Neuronal stem cell (in vitro differentiated cells): Measurements from ENCODE around the gene ZNF362. TPM values are rescaled to one million over a fixed set of nuclear protein-coding genes. Genes with fewer than 3 reads are reported as not detected.

Source experiments
- DNase-seq: peaks from one replicate; pipeline ENCODE4 v3.0.0-alpha.2; 2013; ENCODE audit warnings: low spot score
- H2AFZ ChIP-seq: one replicate; pipeline ENCODE4 v1.6.1; 2013; ENCODE audit warnings: mild to moderate bottlenecking, low read length, inconsistent platforms
- H2AK5ac ChIP-seq: 2 replicates; pipeline ENCODE4 v1.6.1; 2013; ENCODE audit warnings: low read depth, mild to moderate bottlenecking, inconsistent platforms, low read length, moderate library complexity, mixed read lengths
- H2BK120ac ChIP-seq: 2 replicates; pipeline ENCODE4 v1.6.1; 2013; ENCODE audit warnings: low read depth, mild to moderate bottlenecking, inconsistent platforms, low read length, moderate library complexity, mixed read lengths
- H2BK12ac ChIP-seq: one replicate; pipeline ENCODE4 v1.6.1; 2013; ENCODE audit warnings: low read length, inconsistent platforms
- H2BK15ac ChIP-seq: 2 replicates; pipeline ENCODE4 v1.6.1; 2013; ENCODE audit warnings: mild to moderate bottlenecking, low read length, inconsistent platforms, mixed read lengths
- H2BK5ac ChIP-seq: one replicate; pipeline ENCODE4 v1.6.1; 2013; ENCODE audit warnings: inconsistent platforms, mild to moderate bottlenecking, low read length, moderate library complexity
- H3K14ac ChIP-seq: one replicate; pipeline ENCODE4 v1.6.1; 2013; ENCODE audit warnings: low read length, inconsistent platforms
- H3K18ac ChIP-seq: 2 replicates; pipeline ENCODE4 v1.6.1; 2013; ENCODE audit warnings: low read length, inconsistent platforms
- H3K23ac ChIP-seq: 2 replicates; pipeline ENCODE4 v1.6.1; 2013; ENCODE audit warnings: low read depth, mild to moderate bottlenecking, mixed read lengths, low read length, inconsistent platforms; ENCODE audit not compliant: poor library complexity
- H3K27ac ChIP-seq: replicated peaks from 3 replicates; pipeline ENCODE4 v1.5.1; 2013; ENCODE audit warnings: low read length, inconsistent platforms
- H3K27me3 ChIP-seq, 3 experiments: 2 replicates each; pipeline ENCODE4 v1.6.1; 2013; ENCODE audit warnings: low read length in 3 of 3, mild to moderate bottlenecking in 2 of 3, inconsistent platforms in 1 of 3, low read depth in 1 of 3, mixed read lengths in 1 of 3, moderate library complexity in 1 of 3; ENCODE audit not compliant: control insufficient read depth in 3 of 3, insufficient read depth in 3 of 3
- H3K36me3 ChIP-seq, 2 donors: replicated peaks in 1 of 2; 2 replicates each; pipeline ENCODE4 v1.6.1; 2013; ENCODE audit warnings: low read length in 2 of 2; ENCODE audit not compliant: control insufficient read depth in 2 of 2, insufficient read depth in 2 of 2
- H3K4ac ChIP-seq: 2 replicates; pipeline ENCODE4 v1.6.1; 2013; ENCODE audit warnings: inconsistent platforms, mild to moderate bottlenecking, low read length, moderate library complexity
- H3K4me1 ChIP-seq, 2 donors: 1 replicate in 1 of 2; 2 replicates in 1 of 2; pipeline ENCODE4 v1.6.1; 2013; ENCODE audit warnings: low read length in 2 of 2, low read depth in 1 of 2; ENCODE audit not compliant: control insufficient read depth in 2 of 2, insufficient read depth in 1 of 2
- H3K4me2 ChIP-seq: one replicate; pipeline ENCODE4 v1.6.1; 2013; ENCODE audit warnings: mild to moderate bottlenecking, low read length, inconsistent platforms; ENCODE audit not compliant: insufficient read depth, poor library complexity, severe bottlenecking
- H3K4me3 ChIP-seq, 2 donors: 2 replicates each; pipeline ENCODE4 v1.5.1; 2013; ENCODE audit warnings: low read length in 2 of 2, mild to moderate bottlenecking in 2 of 2, inconsistent platforms in 1 of 2, moderate library complexity in 1 of 2
- H3K79me1 ChIP-seq: one replicate; pipeline ENCODE4 v1.6.1; 2013; ENCODE audit warnings: low read depth, mild to moderate bottlenecking, inconsistent platforms, low read length, moderate library complexity
- H3K9ac ChIP-seq: one replicate; pipeline ENCODE4 v1.6.1; 2013; ENCODE audit warnings: mild to moderate bottlenecking, low read depth, low read length, inconsistent platforms; ENCODE audit not compliant: poor library complexity
- H3K9me3 ChIP-seq, 2 donors: replicated peaks in 1 of 2; 2 replicates each; pipeline versions ENCODE3 to v1.6.1; 2013; ENCODE audit warnings: low read length in 2 of 2, mild to moderate bottlenecking in 2 of 2, inconsistent platforms in 1 of 2, low read depth in 1 of 2, mixed read lengths in 1 of 2, moderate library complexity in 1 of 2; ENCODE audit not compliant: control insufficient read depth in 2 of 2, insufficient read depth in 1 of 2
- H4K8ac ChIP-seq: one replicate; pipeline ENCODE4 v1.6.1; 2013; ENCODE audit warnings: low read depth, mild to moderate bottlenecking, inconsistent platforms, low read length, moderate library complexity
- H4K91ac ChIP-seq: one replicate; pipeline ENCODE4 v1.6.1; 2013; ENCODE audit warnings: low read length, low read depth, mild to moderate bottlenecking, inconsistent platforms; ENCODE audit not compliant: poor library complexity
- WGBS, 2 donors: extraction: QIAGEN DNeasy Blood & Tissue Kit; methylation state at CpG; one replicate each; pipeline ENCODE4 v1.1.7; 2013; ENCODE audit warnings: missing lambda C conversion rate in 2 of 2, mixed read lengths in 1 of 2; ENCODE audit not compliant: insufficient read length in 2 of 2, insufficient replicate concordance in 1 of 2; ENCODE audit errors: extremely low coverage in 2 of 2; 5-methylcytosine and 5-hydroxymethylcytosine counted together
- small RNA-seq: library from polyadenylated mRNA; stranded (forward); fragments of <200 nt; extraction: miRNeasy Mini kit (QIAGEN cat#:217004); gene quantifications from one replicate; pipeline ENCODE3, GENCODE V24; 2013; ENCODE audit not compliant: insufficient read depth

Gene ZNF362

DNA sequence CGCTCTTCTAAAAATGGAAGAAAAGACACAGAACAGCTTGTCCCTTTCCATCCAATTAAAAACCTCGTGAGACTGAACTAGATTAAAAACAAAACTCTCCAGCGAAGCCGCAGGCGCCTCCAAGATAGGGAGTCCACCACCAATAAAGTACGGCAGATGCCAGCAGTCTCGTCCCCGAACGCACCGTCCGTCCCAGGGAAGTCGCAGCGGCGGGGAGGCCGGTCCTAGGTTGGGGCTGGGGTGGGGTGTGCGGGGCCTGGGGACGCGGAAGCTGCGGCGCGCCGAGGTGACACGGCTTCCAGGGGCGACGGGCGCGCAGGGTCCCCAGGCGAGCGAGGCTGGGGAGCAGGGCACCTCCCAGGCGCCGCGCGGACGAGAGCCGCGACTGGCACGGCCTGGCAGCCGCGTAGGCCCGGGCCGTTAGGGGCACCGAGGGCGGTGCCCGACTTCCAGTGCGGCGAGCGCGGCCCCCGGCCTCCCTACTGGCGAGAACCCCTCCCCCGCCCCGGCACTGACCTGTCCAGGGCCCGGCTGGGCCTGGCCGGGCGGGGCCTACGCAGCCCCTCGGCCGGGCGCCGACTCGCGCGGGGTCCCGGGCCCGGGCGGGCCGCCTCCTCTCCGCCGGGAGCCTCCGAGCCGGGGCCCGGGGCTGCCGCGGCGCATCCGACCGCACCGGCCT is 92.9 kb downstream of the ZNF362 start:
- Histone ChIP-seq H3K27me3 (no peaks in the 10 kb centered on the region), H3K14ac (no peak overlapping the region), H3K79me1 (no peaks in the 10 kb centered on the region), H3K27ac (peak overlapping the region; percentile 60), H3K9ac (peak overlapping the region; percentile 99), H2BK5ac (no peak overlapping the region), H3K36me3 (peaks cover 0 to 52% of the 10 kb centered on the region in 2 donors), H3K4me1 (peaks cover 20 to 34% of the 10 kb centered on the region in 2 donors), H2AK5ac (peak overlapping the region; percentile 16), H3K4me3 (peak overlapping the region; percentile 73 to 97), H3K18ac (peak overlapping the region; percentile 96), H3K4ac (no peak overlapping the region), H2BK12ac (no peak overlapping the region), H3K4me2 (peak overlapping the region; percentile 71), H3K23ac (peak overlapping the region; percentile 33), H2BK15ac (no peak overlapping the region), H4K91ac (no peak overlapping the region), H2AFZ (no peak overlapping the region), H4K8ac (no peak overlapping the region), H3K9me3 (no peaks in the 10 kb centered on the region), H2BK120ac (no peak overlapping the region)
- no CpG with 5 or more reads among the region's 78 CpGs for WGBS, 2 donors
- DNase-seq, result no peak

DNA sequence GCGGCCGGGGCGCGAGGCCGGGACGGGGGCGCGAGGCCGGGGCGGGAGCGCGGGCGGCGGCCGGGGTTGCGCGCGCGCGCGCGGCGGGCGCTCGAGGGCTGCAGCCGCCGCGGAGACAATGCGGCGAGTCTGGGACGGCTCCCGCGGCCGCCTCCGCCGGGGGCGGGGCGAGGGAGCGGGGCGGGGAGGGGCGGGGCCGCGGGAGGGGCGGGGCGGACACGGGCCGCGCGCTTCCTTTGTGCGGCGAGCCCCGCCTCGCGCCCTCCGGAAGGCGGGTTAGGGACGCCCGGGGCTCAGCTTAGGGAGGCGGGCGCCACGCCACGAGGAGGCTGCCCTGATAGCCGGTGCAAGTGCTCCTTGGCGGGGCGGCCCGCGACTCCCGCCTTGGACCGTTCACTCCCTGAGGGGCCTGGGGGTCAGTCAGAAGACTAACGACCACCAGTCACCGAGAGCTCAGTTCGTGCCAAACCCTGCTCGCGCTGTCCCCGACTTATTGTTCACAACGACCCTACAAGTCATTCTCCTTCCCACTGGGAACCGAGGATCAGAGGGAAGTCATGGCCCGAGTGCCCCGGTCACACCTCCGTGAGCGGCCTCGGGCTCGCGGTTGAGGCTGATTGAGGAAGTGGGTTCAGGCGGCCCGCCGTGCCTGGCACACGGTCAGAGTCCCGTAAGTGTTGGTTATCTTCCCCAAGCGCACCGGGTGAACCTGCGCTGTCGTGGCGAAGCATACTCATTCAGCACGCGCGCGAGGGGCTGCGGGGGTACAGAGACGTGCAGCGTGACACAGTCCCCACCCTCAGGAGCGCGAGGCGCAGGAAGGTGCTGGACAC is 93.7 kb downstream of the ZNF362 start:
- Histone ChIP-seq H4K91ac (peak overlapping the region; percentile 74), H3K36me3 (peaks cover 0 to 50% of the 10 kb centered on the region in 2 donors), H4K8ac (no peak overlapping the region), H3K9me3 (no peaks in the 10 kb centered on the region), H3K4me2 (peak overlapping the region; percentile 85), H3K27me3 (no peaks in the 10 kb centered on the region), H3K4me1 (peaks cover 24 to 34% of the 10 kb centered on the region in 2 donors), H2BK120ac (no peak overlapping the region), H2AK5ac (peak overlapping the region; percentile 9), H3K9ac (peak overlapping the region; percentile 93), H3K27ac (peak overlapping the region; percentile 60), H2AFZ (peak overlapping the region; percentile 59), H2BK15ac (peak overlapping the region; percentile 23), H3K79me1 (no peaks in the 10 kb centered on the region), H2BK5ac (peak overlapping the region; percentile 2), H3K14ac (peak overlapping the region; percentile 5), H3K4me3 (peak overlapping the region; percentile 73 to 97), H2BK12ac (peak overlapping the region; percentile 92), H3K18ac (peak overlapping the region; percentile 96), H3K4ac (peak overlapping the region; percentile 70), H3K23ac (no peak overlapping the region)
- peak; percentile 79 for DNase-seq
- no CpG with 5 or more reads among the region's 104 CpGs for WGBS, 2 donors

Small RNA genes within 50 kb of the gene (small RNA-seq; reads per million reads assigned to genes)
- not detected for gene RN7SKP16
